Measurements from ENCODE around the gene PDGFB.

GRCh38 chr22:39214006-39214382, 30.8 kb downstream of the PDGFB start:
- no peak for TF ChIP-seq CTCF (IDR thresholded peaks at IDR 0.05)
- no peak for TF ChIP-seq POLR2A (IDR thresholded peaks at IDR 0.05)

Data from body of pancreas (tissue), 4 donors.